HepG2 (cell line): Measurements from ENCODE around the gene PBX2. TPM values are rescaled to one million over a fixed set of nuclear protein-coding genes. Genes with fewer than 3 reads are reported as not detected.

ENCODE experiments used
- BHLHE40 ChIP-seq: IDR thresholded peaks from 2 replicates; pipeline ENCODE4 v1.6.1; 2011; ENCODE audit warnings: low read length, improper control_type of control experiment
- FOSL2 ChIP-seq: sonication (generic); formaldehyde crosslinking; IDR thresholded peaks from 2 replicates; pipeline ENCODE4 v1.4.0; 2020; ENCODE audit warnings: missing genetic modification reagents
- GATAD1 ChIP-seq: IDR thresholded peaks from 2 replicates; pipeline ENCODE4 v1.6.1; 2016; ENCODE audit warnings: missing genetic modification reagents, missing compliant biosample characterization
- ISL2 ChIP-seq: sonication (generic); formaldehyde crosslinking; IDR thresholded peaks from 2 replicates; pipeline ENCODE4 v1.5.0; 2020; ENCODE audit warnings: missing genetic modification reagents
- JUNB ChIP-seq: sonication (generic); formaldehyde crosslinking; IDR thresholded peaks from 2 replicates; pipeline ENCODE4 v1.8.0; 2022; ENCODE audit warnings: missing genetic modification reagents, mild to moderate bottlenecking, borderline replicate concordance
- KAT7 ChIP-seq: IDR thresholded peaks from 2 replicates; pipeline ENCODE4 v1.6.1; 2018; ENCODE audit warnings: borderline replicate concordance, missing compliant biosample characterization
- KAT8 ChIP-seq: IDR thresholded peaks from 2 replicates; pipeline ENCODE4 v1.6.1; 2016; ENCODE audit warnings: missing genetic modification reagents, missing compliant biosample characterization
- MED8 ChIP-seq: sonication (generic); formaldehyde crosslinking; IDR thresholded peaks from 2 replicates; pipeline ENCODE4 v1.8.1; 2023; ENCODE audit warnings: mild to moderate bottlenecking, missing genetic modification reagents; ENCODE audit not compliant: insufficient replicate concordance
- MEIS2 ChIP-seq: sonication (generic); formaldehyde crosslinking; IDR thresholded peaks from 2 replicates; pipeline ENCODE4 v1.9.0; 2021; ENCODE audit warnings: mild to moderate bottlenecking, missing genetic modification reagents
- PHF20 ChIP-seq: sonication (generic); formaldehyde crosslinking; IDR thresholded peaks from 2 replicates; pipeline ENCODE4 v1.5.0; 2020; ENCODE audit warnings: mild to moderate bottlenecking, missing genetic modification reagents
- SAFB2 ChIP-seq: sonication (generic); formaldehyde crosslinking; IDR thresholded peaks from 2 replicates; pipeline ENCODE4 v1.5.1; 2020; ENCODE audit warnings: missing genetic modification reagents, low read depth, mild to moderate bottlenecking, borderline replicate concordance
- SAP130 ChIP-seq: IDR thresholded peaks from 2 replicates; pipeline ENCODE4 v1.6.1; 2016; ENCODE audit warnings: low read depth
- SMAD1 ChIP-seq: sonication (generic); formaldehyde crosslinking; IDR thresholded peaks from 2 replicates; pipeline ENCODE4 v1.4.0; 2020; ENCODE audit warnings: missing genetic modification reagents, low read depth, mild to moderate bottlenecking, borderline replicate concordance
- SMAD3 ChIP-seq: sonication (generic); formaldehyde crosslinking; IDR thresholded peaks from 2 replicates; pipeline ENCODE4 v1.4.0; 2020; ENCODE audit warnings: missing genetic modification reagents
- TAF1 ChIP-seq: sonication (generic); formaldehyde crosslinking; IDR thresholded peaks from 2 replicates; pipeline ENCODE4 v1.4.0; 2020; ENCODE audit warnings: missing genetic modification reagents
- ZNF280B ChIP-seq: sonication (generic); formaldehyde crosslinking; IDR thresholded peaks from 2 replicates; pipeline ENCODE4 v1.5.0; 2020; ENCODE audit warnings: missing genetic modification reagents, mild to moderate bottlenecking, borderline replicate concordance
- ZNF598 ChIP-seq: sonication (generic); formaldehyde crosslinking; IDR thresholded peaks from 2 replicates; pipeline ENCODE4 v1.5.1; 2020; ENCODE audit warnings: mild to moderate bottlenecking, missing genetic modification reagents, borderline replicate concordance
- ZNF749 ChIP-seq: sonication (generic); formaldehyde crosslinking; IDR thresholded peaks from 2 replicates; pipeline ENCODE4 v1.8.0; 2022; ENCODE audit warnings: mild to moderate bottlenecking, missing genetic modification reagents, moderate library complexity, borderline replicate concordance
- ZNF780A ChIP-seq: sonication (generic); formaldehyde crosslinking; IDR thresholded peaks from 2 replicates; pipeline ENCODE4 v1.8.0; 2022; ENCODE audit warnings: mild to moderate bottlenecking, missing genetic modification reagents, moderate library complexity
- ZNF792 ChIP-seq: IDR thresholded peaks from 2 replicates; pipeline ENCODE4 v1.6.1; 2016
- ZNF841 ChIP-seq: sonication (generic); formaldehyde crosslinking; IDR thresholded peaks from 2 replicates; pipeline ENCODE4 v1.8.1; 2023; ENCODE audit warnings: missing genetic modification reagents, borderline replicate concordance
- ZSCAN21 ChIP-seq: sonication (generic); formaldehyde crosslinking; IDR thresholded peaks from 2 replicates; pipeline ENCODE4 v1.8.0; 2022; ENCODE audit warnings: mild to moderate bottlenecking, missing genetic modification reagents, moderate library complexity, borderline replicate concordance
- ZSCAN22 ChIP-seq: sonication (generic); formaldehyde crosslinking; IDR thresholded peaks from 2 replicates; pipeline ENCODE4 v1.4.0; 2020; ENCODE audit warnings: mild to moderate bottlenecking, missing genetic modification reagents
- polyA plus RNA-seq, 8 experiments: library from polyadenylated mRNA; depleted of rRNA in 3 of 8; stranded (reverse) in 7 of 8; unstranded in 1 of 8; fragments of >200 nt; fragmentation: Illumina TruSeq in 4 of 8; extraction: Trizol in 4 of 8; gene quantifications; 2 replicates each; pipeline versions ENCODE4 v1.2.1 to v1.2.3, GENCODE V29; 2011 to 2016; ENCODE audit warnings: low read depth in 4 of 8, missing spikeins in 1 of 8, mixed read lengths in 1 of 8; ENCODE audit not compliant: insufficient read depth in 1 of 8
- total RNA-seq, 5 experiments: library from RNA; depleted of rRNA; stranded (reverse); fragments of >200 nt; fragmentation: Illumina TruSeq; extraction: Trizol; gene quantifications; 2 replicates each; pipeline ENCODE4 v1.2.3, GENCODE V29; 2016; ENCODE audit warnings: low read depth in 1 of 5
- TF ChIP-seq, protein P1 (sequence below): sonication (generic); formaldehyde crosslinking; IDR thresholded peaks from 2 replicates; pipeline ENCODE4 v1.8.0; 2022; ENCODE audit warnings: mild to moderate bottlenecking, missing genetic modification reagents, borderline replicate concordance
- TF ChIP-seq, protein P2 (sequence below): sonication (generic); formaldehyde crosslinking; conservative IDR thresholded peaks from 2 replicates; pipeline ENCODE4 v1.4.0; 2020; ENCODE audit warnings: missing genetic modification reagents

The PBX2 gene
- total and polyA plus RNA-seq, 2 of the 13 experiments (the other 11 are each of a cell fraction or from before 2014, with no cell fraction given) = 42.3 to 77.8 TPM

- TF ChIP-seq JUNB (CRISPR knock-in tag) (peak; percentile 42; the same call in 1 of the 2 replicates), KAT7 (CRISPR knock-in tag) (peak; percentile 48; the same call in 1 of the 2 replicates), ZSCAN22 (no peak), ZNF598 (no peak; the same call in 1 of the 2 replicates), BHLHE40 (peak; percentile 61; the same call in 1 of the 2 replicates), ZNF749 (no peak), MED8 (no peak), GATAD1 (CRISPR knock-in tag) (peak; percentile 6; the same call in 1 of the 2 replicates), TAF1 (peak; percentile 55), ZSCAN21 (CRISPR knock-in tag) (peak; percentile 30; the same call in 1 of the 2 replicates), KAT8 (no peak), SMAD1 (CRISPR knock-in tag) (0 out of 2 replicates have a peak, but pooled peaks have one; percentile 41), MEIS2 (peak; percentile 12; the same call in 1 of the 2 replicates), ZNF780A (peak; percentile 48), ZNF280B (CRISPR knock-in tag) (no peak), SAP130 (peak; percentile 57; the same call in 1 of the 2 replicates), ZNF792 (CRISPR knock-in tag) (no peak), ZNF841 (CRISPR knock-in tag) (no peak), FOSL2 (CRISPR knock-in tag) (0 out of 2 replicates have a peak, but pooled peaks have one; percentile 5), SMAD3 (CRISPR knock-in tag) (peak; percentile 62; the same call in 1 of the 2 replicates), PHF20 (CRISPR knock-in tag) (no peak; the same call in 1 of the 2 replicates), SAFB2 (CRISPR knock-in tag) (0 out of 2 replicates have a peak, but pooled peaks have one; percentile 13), ISL2 (no peak)
- TF ChIP-seq, protein P1, sequence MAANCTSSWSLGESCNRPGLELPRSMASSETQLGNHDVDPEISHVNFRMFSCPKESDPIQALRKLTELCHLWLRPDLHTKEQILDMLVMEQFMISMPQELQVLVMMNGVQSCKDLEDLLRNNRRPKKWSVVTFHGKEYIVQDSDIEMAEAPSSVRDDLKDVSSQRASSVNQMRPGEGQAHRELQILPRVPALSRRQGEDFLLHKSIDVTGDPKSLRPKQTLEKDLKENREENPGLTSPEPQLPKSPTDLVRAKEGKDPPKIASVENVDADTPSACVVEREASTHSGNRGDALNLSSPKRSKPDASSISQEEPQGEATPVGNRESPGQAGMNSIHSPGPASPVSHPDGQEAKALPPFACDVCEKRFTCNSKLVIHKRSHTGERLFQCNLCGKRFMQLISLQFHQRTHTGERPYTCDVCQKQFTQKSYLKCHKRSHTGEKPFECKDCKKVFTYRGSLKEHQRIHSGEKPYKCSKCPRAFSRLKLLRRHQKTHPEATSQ = 0 out of 2 replicates have a peak, but pooled peaks have one; percentile 44
- TF ChIP-seq, protein P2, sequence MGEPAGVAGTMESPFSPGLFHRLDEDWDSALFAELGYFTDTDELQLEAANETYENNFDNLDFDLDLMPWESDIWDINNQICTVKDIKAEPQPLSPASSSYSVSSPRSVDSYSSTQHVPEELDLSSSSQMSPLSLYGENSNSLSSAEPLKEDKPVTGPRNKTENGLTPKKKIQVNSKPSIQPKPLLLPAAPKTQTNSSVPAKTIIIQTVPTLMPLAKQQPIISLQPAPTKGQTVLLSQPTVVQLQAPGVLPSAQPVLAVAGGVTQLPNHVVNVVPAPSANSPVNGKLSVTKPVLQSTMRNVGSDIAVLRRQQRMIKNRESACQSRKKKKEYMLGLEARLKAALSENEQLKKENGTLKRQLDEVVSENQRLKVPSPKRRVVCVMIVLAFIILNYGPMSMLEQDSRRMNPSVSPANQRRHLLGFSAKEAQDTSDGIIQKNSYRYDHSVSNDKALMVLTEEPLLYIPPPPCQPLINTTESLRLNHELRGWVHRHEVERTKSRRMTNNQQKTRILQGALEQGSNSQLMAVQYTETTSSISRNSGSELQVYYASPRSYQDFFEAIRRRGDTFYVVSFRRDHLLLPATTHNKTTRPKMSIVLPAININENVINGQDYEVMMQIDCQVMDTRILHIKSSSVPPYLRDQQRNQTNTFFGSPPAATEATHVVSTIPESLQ (CRISPR knock-in tag) = 0 out of 2 replicates have a peak, but pooled peaks have one; percentile 16
These were observed 11.2 kb downstream of the PBX2 start (continued) for GRCh38 chr6:32178547-32179440.
